ENCODE results near the gene EZH2. TPM values are rescaled to one million over a fixed set of nuclear protein-coding genes. Genes with fewer than 3 reads are reported as not detected.

Gene EZH2
- total and polyA plus RNA-seq, 2 donors (not counting 3 experiments of a cell fraction or from before 2014, with no cell fraction given) = 16.9 to 33.4 TPM

DNA sequence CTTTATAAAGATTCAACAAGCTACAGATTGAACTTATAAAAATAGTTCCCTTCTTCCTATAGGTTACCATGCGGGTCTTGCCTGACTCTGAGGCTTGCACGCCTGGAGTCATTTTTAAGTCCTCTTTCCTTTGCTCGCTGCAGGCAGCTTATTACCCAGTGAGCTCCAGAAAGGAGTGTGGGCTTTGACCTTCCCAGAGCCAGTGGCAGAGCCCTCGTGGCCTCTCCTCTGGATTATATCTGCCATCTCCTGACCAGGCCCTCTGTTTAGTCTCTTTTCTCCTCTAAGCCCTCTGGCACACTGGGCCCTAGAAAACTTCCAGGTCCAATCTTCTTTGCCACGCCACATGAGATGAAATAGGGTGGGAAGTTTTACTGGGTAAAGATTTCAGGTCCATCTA lies 39.9 kb upstream of the EZH2 start:
- POLR2A ChIA-PET = no interaction called here
- BruUV-seq (replicated peaks) = no TSS peak
- intact Hi-C loops (cut with micrococcal nuclease) = no loop called here
- Histone ChIP-seq H3K9me3 (replicated peaks; ENCODE audit: control insufficient read depth, insufficient read depth, low read length) (no peaks in the 10 kb centered on the region), H2AFZ (ENCODE audit: low read depth, low read length) (no peak overlapping the region), H3K4me1 (ENCODE audit: control insufficient read depth, extremely low read depth, insufficient read depth, low read length) (no peaks in the 10 kb centered on the region), H3K36me3 (ENCODE audit: control insufficient read depth in 2 of 2, extremely low read depth in 1 of 2, insufficient read depth in 2 of 2, low read length in 2 of 2) (no peaks in the 10 kb centered on the region), H3K27me3 (ENCODE audit: control insufficient read depth in 2 of 2, insufficient read depth in 2 of 2, low read length in 2 of 2) (no peaks in the 10 kb centered on the region), H3K9me1 (replicated peaks; ENCODE audit: control insufficient read depth, extremely low read depth, insufficient read depth, low read length) (no peaks in the 10 kb centered on the region), H3K4me2 (ENCODE audit: insufficient read depth, low read length) (no peak overlapping the region), H3K4me3 (replicated peaks in 1 of 3; ENCODE audit: insufficient read depth in 1 of 3, low read depth in 1 of 3, low read length in 3 of 3) (no peak overlapping the region), H4K20me1 (replicated peaks; ENCODE audit: control insufficient read depth, extremely low read depth, insufficient read depth, low read length) (no peaks in the 10 kb centered on the region), H3K27ac (ENCODE audit: insufficient read depth, low read depth, low read length) (no peak overlapping the region), H3K9ac (replicated peaks; ENCODE audit: extremely low read depth, insufficient read depth, low read length) (no peak overlapping the region), H3K79me2 (ENCODE audit: control insufficient read depth, insufficient read depth, low read length) (no peaks in the 10 kb centered on the region)
- DNase-seq (ENCODE audit: low read depth, low spot score) (no peak), FAIRE-seq (no peak)
- dilution Hi-C loops (cut with MboI; ENCODE audit: extremely low pct_ligation_motif_present, low sequenced_read_pairs) = no loop called here
- CTCF ChIA-PET = interaction anchor here (0.9 to 1.3 kb wide), 2 partner anchors 9 to 254 kb away, joined by 3 read pairs; no protein-coding TSS in a partner anchor
- TF ChIP-seq, protein P1, sequence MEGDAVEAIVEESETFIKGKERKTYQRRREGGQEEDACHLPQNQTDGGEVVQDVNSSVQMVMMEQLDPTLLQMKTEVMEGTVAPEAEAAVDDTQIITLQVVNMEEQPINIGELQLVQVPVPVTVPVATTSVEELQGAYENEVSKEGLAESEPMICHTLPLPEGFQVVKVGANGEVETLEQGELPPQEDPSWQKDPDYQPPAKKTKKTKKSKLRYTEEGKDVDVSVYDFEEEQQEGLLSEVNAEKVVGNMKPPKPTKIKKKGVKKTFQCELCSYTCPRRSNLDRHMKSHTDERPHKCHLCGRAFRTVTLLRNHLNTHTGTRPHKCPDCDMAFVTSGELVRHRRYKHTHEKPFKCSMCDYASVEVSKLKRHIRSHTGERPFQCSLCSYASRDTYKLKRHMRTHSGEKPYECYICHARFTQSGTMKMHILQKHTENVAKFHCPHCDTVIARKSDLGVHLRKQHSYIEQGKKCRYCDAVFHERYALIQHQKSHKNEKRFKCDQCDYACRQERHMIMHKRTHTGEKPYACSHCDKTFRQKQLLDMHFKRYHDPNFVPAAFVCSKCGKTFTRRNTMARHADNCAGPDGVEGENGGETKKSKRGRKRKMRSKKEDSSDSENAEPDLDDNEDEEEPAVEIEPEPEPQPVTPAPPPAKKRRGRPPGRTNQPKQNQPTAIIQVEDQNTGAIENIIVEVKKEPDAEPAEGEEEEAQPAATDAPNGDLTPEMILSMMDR (IDR thresholded peaks at IDR 0.05; ENCODE audit: extremely low read depth in 1 of 2, insufficient read depth in 1 of 2, low read depth in 1 of 2, low read length in 2 of 2) = no peak
- TF ChIP-seq FOS (IDR thresholded peaks at IDR 0.05; ENCODE audit: borderline replicate concordance, insufficient read depth, low read length) (no peak), GATA2 (IDR thresholded peaks at IDR 0.05; ENCODE audit: insufficient read depth, insufficient read length, low read depth, low read length) (no peak), JUN (IDR thresholded peaks at IDR 0.05; ENCODE audit: borderline replicate concordance, insufficient read depth, insufficient read length, low read depth) (no peak), POLR2A (IDR thresholded peaks at IDR 0.05; ENCODE audit: low read depth, low read length) (no peak), MYC (IDR thresholded peaks at IDR 0.05; ENCODE audit: low read depth, low read length) (no peak), POLR2AphosphoS5 (IDR thresholded peaks at IDR 0.05; ENCODE audit: insufficient read depth, low read depth, low read length) (no peak), EZH2 (IDR thresholded peaks at IDR 0.05; ENCODE audit: borderline replicate concordance, low read depth, low read length, severe bottlenecking) (no peak)
- TF ChIP-seq, protein P2, sequence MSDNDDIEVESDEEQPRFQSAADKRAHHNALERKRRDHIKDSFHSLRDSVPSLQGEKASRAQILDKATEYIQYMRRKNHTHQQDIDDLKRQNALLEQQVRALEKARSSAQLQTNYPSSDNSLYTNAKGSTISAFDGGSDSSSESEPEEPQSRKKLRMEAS (IDR thresholded peaks at IDR 0.05; ENCODE audit: insufficient read depth, insufficient read length) = no peak
